NCI-H1694 treated with DMSO at 0.1 percent for 48 hours (cell line): Measurements from ENCODE around the gene NEDD4L.

Experiments used
- DNase-seq: peaks from one replicate; lab custom pipeline; 2025; lab: John Stamatoyannopoulos, UW

NEDD4L gene

DNA sequence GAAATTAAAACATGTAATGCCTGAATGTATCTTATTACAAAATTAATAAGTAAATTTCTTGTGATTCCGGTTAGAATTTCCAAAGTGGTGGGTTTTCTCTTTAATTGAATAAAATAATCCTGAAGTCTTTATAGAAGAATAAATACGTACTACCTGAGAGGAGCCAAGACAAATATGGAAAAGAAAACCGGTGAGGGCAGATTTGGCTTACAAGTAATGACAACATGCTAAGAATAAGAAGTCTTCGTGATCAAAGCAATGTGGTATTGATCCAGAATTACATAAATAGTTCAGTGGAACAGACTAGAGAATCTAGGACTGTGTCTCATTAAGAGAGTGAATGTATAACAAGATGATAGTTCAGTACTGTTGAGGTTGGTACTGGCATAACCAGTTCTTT is 167.5 kb downstream of the NEDD4L start:
- DNase-seq: no peak

DNA sequence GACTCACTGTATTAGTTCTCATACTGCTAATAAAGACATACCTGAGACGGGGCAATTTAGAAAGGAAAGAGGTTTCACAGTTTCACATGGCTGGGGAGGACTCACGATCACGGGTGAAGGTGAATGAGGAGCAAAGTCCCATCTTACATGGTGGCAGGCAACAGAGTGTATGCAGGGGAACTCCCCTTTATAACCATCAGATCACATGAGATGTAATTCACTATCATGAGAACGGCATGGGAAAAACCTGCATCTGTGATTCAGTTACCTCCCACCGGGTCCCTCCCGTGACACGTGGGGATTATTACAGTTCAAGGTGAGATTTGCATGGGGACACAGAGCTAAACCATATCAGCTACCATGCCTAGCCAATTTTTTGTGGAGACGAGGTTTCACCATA is 168.2 kb downstream of the NEDD4L start:
- DNase-seq: no peak

GRCh38 chr18:58213440-58213839 is 169.4 kb downstream of the NEDD4L start:
- DNase-seq: no peak

GRCh38 chr18:58215011-58215410 is 171.0 kb downstream of the NEDD4L start:
- DNase-seq: no peak

DNA sequence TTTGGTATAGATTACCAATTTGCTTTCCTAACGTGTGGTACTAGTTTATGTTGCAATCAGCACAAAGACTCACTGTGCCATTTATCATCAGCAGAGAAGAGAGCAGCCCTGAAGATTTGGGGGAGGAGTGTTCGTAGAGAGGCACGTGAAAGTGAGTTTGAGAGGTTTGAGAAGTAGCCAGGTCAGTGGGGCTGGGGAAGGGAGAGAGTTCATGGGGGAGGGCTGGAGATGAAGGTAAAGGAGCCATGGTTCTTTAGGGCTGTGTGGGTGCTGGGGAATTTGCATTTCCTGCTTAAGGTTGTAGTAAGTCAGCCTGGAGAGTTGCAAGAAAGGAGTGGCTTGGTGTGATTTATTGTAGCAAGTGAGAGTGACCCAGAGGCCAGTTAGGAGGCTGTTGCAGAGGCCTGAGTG is 172.1 kb downstream of the NEDD4L start:
- DNase-seq: no peak

DNA sequence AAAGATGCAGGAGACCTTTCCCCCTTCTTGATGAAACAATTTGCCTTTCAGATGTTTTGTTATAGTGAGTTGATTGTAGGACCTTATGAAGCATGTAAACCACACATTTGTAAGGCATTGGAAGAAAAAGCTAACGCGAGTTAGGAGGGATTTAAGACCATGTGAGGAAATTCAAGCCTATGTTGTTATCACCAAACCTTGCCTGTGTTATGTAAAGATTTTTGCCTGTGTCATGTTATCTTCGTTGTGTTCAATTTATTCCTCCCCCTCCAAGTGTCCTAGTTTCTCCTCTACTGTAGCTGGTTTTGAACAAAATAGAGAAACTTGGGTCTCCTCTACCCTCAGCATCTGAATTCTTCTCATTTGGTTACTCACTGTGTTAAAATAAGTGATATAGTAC is 173.0 kb downstream of the NEDD4L start:
- DNase-seq: no peak

DNA sequence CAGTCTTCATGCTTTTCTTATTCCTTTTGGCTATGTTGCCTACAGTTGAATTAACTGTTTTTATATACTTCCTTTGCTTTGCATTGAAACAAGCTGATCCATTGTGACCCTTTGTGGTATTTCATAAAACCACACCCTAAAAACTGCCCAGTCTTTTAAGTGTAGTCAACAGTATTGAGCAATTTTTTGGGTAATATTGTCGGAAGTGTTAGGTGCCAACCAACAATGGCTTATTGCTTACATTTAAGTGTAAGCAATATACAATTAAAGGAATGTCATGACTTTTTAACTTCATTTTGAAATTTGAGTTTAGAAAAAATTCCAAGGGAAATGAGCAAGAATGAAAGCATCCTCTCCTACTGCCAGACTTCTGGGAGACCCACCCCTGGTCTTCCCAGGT is 174.1 kb downstream of the NEDD4L start:
- DNase-seq: no peak

DNA sequence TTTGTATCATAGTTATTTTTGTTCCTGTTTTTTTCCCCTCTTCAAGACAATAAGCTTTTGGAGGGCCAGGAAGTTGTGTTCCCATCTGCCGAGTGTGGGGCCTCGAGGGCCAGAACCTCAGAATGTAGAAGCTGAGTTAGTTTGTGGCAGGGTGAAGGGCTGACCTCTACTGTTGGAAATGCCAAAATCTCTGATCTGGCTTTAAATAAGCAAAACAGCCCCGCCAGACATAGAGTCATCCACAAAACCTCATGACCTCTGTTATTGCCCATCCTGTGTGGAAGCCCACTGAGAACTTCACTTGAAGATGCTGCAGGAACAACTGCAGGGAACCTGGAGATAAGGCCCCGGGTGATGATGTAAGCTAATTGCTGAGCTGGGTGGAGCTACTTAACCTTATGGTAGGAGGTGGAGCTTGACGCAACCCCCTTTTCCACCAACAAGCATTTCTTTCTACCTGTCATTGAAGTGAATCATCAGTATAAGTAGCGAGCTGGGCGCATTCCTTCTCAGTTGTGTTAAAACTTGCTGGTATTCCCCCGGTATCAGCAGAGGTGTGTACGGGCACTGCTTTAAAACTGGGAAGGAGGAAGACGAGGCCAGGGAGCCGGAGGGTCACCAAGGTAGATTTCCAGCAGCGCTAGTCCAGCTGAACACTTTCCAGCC is 177.2 kb downstream of the NEDD4L start:
- DNase-seq: no peak

- DNase-seq: no peak
These were observed 178.6 kb downstream of the NEDD4L start for GRCh38 chr18:58222432-58223125.

- no peak for DNase-seq
These were observed 179.8 kb downstream of the NEDD4L start for GRCh38 chr18:58223717-58224424.

GRCh38 chr18:58224425-58224750 is 180.4 kb downstream of the NEDD4L start:
- DNase-seq: no peak

DNA sequence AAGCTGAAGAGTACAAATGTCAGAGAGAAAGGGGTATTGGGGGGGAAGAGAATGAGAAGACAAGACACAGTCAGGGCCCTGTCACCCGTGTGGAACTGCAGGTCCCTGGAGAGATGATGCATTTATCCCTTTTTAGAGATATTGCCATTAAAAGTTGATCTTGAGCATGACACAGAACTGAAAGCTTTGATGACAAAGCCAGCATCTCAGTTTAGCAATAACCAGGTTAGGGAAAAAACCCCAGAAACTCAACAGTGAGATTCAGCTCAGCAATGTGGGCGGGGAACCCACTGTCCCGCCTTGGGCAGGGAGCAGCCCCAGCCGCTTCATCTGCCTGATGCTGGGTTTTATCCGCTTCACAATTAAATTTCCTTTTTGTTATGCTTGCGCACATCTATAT is 181.1 kb downstream of the NEDD4L start:
- no peak for DNase-seq

DNA sequence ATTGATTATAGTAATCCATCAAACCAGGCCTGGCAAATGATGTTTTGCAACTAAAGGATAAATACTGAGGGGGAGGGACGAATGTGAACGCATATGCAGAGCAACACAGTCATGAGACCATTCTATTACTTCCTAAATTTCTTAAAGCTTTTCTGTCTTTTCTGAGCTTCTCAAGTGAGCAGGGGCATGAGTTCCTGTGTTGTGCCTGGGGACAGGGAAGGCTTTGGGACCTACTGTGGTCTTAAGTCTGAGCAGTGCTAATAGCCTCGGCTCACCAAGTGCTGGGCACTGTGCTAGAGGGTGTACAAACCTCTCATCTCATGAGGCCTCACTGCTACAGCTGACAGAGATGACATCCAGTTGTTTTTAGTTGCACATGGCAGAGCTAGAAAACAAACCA is 182.4 kb downstream of the NEDD4L start:
- no peak for DNase-seq

DNA sequence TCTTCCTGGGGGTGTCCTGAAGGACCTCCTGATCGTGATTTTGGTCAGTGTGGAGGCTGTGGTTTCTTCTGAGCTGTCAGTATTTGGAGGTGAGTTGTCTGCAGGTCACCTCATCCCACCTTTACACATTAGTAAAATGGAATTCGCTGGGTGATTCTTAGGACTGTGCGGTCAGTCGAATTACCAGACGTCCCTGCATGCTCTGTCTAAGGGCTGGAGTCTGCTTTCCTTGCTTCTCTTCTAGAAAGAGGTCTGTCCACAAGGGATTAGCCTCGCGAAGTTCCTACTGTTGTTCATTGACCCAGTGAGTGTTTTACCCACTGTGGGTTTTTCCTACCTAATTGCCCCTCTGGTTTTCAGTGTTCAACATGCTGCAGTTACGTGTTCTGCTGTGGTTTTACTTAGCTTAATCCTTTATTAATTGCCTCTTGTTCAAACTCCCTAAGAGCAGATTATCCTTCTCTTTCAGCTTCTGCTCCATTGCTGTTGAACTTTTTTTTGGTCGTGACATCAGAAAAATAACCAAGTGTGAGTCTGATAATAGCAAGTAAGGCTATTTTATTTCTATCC is 183.4 kb downstream of the NEDD4L start:
- DNase-seq: no peak

DNA sequence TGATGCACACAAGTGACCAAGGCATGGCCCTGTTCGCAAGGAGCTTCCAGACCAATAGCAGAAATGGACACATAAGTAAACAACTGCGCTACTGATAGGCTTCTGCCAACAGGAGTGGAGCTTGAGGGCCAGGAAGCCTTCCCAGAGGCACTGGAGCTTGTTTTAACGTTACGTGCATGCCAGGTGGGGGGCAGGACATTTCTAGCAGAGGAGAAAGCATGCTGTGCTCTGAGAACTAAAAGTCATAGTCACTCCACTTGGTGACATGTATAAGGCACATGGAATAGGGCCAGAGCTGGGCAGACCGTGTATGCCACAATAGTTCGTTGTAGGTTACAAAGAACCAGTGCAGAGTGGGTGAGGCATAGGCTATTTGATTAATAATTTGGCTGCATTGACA is 184.2 kb downstream of the NEDD4L start:
- no peak for DNase-seq

DNA sequence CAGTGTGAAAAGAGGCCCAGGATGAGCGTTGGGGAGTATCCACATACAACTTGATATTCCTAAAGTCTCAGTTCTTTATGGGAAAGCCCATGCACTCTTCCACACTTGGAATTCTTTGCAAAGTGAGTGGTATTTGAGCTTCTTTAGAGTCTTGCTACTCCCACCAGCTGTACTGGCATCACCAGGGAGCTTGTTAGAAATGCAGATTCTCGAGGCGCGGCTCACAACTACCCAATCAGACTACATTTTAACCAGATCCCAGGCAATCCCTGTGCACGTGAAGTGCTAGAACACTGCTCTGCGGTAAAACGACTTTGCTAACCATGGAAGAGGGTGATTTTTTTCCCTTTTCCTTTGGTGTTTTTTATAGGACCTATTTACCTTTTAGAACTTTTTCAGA is 184.7 kb downstream of the NEDD4L start:
- no peak for DNase-seq

GRCh38 chr18:58229162-58229561 is 185.1 kb downstream of the NEDD4L start:
- no peak for DNase-seq

GRCh38 chr18:58230438-58231179 is 186.6 kb downstream of the NEDD4L start:
- DNase-seq: no peak

GRCh38 chr18:58231930-58232329 is 187.9 kb downstream of the NEDD4L start:
- DNase-seq: no peak

GRCh38 chr18:58232668-58233067 is 188.6 kb downstream of the NEDD4L start:
- no peak for DNase-seq

- no peak for DNase-seq
These were observed 190.3 kb downstream of the NEDD4L start for GRCh38 chr18:58234359-58234741.

- no peak for DNase-seq
These were observed 191.0 kb downstream of the NEDD4L start for GRCh38 chr18:58235001-58235436.
